ENCODE measurements around the gene ATP7A. TPM values are rescaled to one million over a fixed set of nuclear protein-coding genes. Genes with fewer than 3 reads are reported as not detected.
"Not testable (repeated sequence)": the region's sequence is repeated elsewhere in the genome, so short reads cannot be mapped to it uniquely, and the experiment has no call there.

The ATP7A gene
- total RNA-seq, 3 donors from 2014 or later (not counting 1 experiment from before 2014, with no cell fraction given), result 18.8 to 24.3 (median 21.5) TPM

DNA sequence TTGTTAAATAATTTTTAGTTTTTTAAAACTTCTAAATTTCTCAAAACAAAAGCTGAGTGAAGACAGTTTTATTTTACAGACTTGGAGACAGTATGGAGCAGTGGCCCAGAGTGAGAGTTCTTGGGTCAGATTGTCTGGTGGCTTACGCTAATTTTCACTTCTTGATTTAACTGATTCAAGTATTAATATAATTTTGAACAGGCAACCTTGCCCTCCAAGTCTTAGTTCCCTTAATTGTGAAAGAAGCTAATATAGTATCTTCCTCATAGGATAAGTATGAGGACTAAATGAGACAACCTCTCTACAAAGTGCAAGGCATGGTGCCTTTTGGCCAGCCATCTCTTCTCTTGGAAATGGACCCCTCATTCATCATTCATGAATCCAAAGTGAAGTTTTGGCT is 25.4 kb downstream of the ATP7A start:
- Mint-ChIP-seq H3K4me1 (peaks cover 3 to 5% of the 10 kb centered on the region in 2 donors), H3K4me3 (no peak overlapping the region), H3K9me3 (no peaks in the 10 kb centered on the region), H3K27ac (no peak overlapping the region), H3K27me3 (ENCODE audit: low read depth in 2 of 2) (no peaks in the 10 kb centered on the region), H3K36me3 (no peaks in the 10 kb centered on the region)
- intact Hi-C loops (cut with micrococcal nuclease), result no loop called here
- no peaks in the 10 kb centered on the region for H3K4me1 ChIP-seq (ENCODE audit: control insufficient read depth, insufficient read depth, low read length)
- DNase-seq (no peak), ATAC-seq (no peak)
- H3K27ac ChIP-seq (ENCODE audit: low read length), result no peak overlapping the region
- TF ChIP-seq, protein P1, sequence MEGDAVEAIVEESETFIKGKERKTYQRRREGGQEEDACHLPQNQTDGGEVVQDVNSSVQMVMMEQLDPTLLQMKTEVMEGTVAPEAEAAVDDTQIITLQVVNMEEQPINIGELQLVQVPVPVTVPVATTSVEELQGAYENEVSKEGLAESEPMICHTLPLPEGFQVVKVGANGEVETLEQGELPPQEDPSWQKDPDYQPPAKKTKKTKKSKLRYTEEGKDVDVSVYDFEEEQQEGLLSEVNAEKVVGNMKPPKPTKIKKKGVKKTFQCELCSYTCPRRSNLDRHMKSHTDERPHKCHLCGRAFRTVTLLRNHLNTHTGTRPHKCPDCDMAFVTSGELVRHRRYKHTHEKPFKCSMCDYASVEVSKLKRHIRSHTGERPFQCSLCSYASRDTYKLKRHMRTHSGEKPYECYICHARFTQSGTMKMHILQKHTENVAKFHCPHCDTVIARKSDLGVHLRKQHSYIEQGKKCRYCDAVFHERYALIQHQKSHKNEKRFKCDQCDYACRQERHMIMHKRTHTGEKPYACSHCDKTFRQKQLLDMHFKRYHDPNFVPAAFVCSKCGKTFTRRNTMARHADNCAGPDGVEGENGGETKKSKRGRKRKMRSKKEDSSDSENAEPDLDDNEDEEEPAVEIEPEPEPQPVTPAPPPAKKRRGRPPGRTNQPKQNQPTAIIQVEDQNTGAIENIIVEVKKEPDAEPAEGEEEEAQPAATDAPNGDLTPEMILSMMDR (IDR thresholded peaks at IDR 0.05), result no peak
- no peaks in the 10 kb centered on the region for H3K36me3 ChIP-seq (ENCODE audit: control insufficient read depth, insufficient read depth, low read length)
- no peak overlapping the region for H3K4me3 ChIP-seq (ENCODE audit: low read length)
- no peaks in the 10 kb centered on the region for H3K27me3 ChIP-seq (ENCODE audit: control insufficient read depth, insufficient read depth, low read length)
- H3K9me3 ChIP-seq (ENCODE audit: control insufficient read depth, insufficient read depth, low read length), result no peaks in the 10 kb centered on the region
- WGBS (ENCODE audit: insufficient coverage), result no CpG with 5 or more reads among the region's 1 CpG

DNA sequence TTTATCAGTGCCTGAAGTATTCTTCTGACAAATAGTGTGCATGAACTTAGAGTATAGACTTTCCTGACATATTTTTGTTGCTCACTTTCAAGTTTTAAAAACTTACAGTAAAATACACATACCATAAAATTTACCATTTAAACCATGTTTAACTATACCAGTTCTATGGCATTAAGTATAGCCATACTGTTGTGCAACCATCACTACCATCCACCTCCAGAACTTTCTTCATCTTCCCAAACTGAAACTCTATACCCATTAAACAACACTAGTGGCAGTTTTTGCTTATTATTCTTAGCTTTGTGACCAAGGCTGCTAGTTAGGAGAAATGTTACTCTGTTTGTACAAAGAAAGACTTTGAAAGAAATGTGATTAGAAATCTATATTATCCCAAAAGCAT is 25.8 kb downstream of the ATP7A start:
- Mint-ChIP-seq H3K9me3 (no peaks in the 10 kb centered on the region), H3K4me1 (peaks cover 3 to 5% of the 10 kb centered on the region in 2 donors), H3K27me3 (ENCODE audit: low read depth in 2 of 2) (no peaks in the 10 kb centered on the region), H3K36me3 (no peaks in the 10 kb centered on the region), H3K27ac (no peak overlapping the region), H3K4me3 (no peak overlapping the region)
- Histone ChIP-seq H3K36me3 (ENCODE audit: control insufficient read depth, insufficient read depth, low read length) (no peaks in the 10 kb centered on the region), H3K9me3 (ENCODE audit: control insufficient read depth, insufficient read depth, low read length) (no peaks in the 10 kb centered on the region), H3K27me3 (ENCODE audit: control insufficient read depth, insufficient read depth, low read length) (no peaks in the 10 kb centered on the region), H3K4me3 (ENCODE audit: low read length) (no peak overlapping the region), H3K4me1 (ENCODE audit: control insufficient read depth, insufficient read depth, low read length) (no peaks in the 10 kb centered on the region), H3K27ac (ENCODE audit: low read length) (no peak overlapping the region)
- no peak for ATAC-seq
- intact Hi-C loops (cut with micrococcal nuclease), result no loop called here
- TF ChIP-seq, protein P1 (IDR thresholded peaks at IDR 0.05), result no peak
- DNase-seq, result no peak

DNA sequence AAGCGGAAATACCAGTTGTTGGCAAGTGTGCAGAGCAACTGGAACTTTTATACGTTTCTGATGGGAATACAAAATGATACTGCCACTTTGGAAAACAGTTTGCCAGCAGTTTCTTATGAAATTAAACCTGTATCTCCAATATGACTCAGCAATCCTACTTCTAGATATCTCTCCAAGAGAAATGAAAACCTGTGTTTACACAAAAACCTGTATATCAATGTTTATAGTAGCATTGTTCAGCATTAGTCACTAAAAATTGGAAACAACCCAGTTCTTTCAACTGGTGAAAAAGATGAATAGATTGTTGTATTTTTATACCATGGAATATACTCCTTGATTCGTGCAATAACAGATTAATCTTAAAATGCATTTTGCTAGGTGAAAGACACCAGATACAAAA is 26.8 kb downstream of the ATP7A start:
- DNase-seq (no peak), ATAC-seq (no peak)
- no peaks in the 10 kb centered on the region for H3K4me1 ChIP-seq (ENCODE audit: control insufficient read depth, insufficient read depth, low read length)
- H3K9me3 ChIP-seq (ENCODE audit: control insufficient read depth, insufficient read depth, low read length), result no peaks in the 10 kb centered on the region
- WGBS (ENCODE audit: insufficient coverage), result 100% methylated on average over 2 of the region's 3 CpGs
- Mint-ChIP-seq H3K4me3 (no peak overlapping the region), H3K27me3 (ENCODE audit: low read depth in 2 of 2) (no peaks in the 10 kb centered on the region), H3K9me3 (no peaks in the 10 kb centered on the region), H3K4me1 (peaks cover 3 to 5% of the 10 kb centered on the region in 2 donors), H3K36me3 (no peaks in the 10 kb centered on the region), H3K27ac (no peak overlapping the region)
- H3K4me3 ChIP-seq (ENCODE audit: low read length), result no peak overlapping the region
- H3K27me3 ChIP-seq (ENCODE audit: control insufficient read depth, insufficient read depth, low read length), result no peaks in the 10 kb centered on the region
- intact Hi-C loops (cut with micrococcal nuclease), result no loop called here
- no peaks in the 10 kb centered on the region for H3K36me3 ChIP-seq (ENCODE audit: control insufficient read depth, insufficient read depth, low read length)
- H3K27ac ChIP-seq (ENCODE audit: low read length), result no peak overlapping the region
- TF ChIP-seq, protein P1 (IDR thresholded peaks at IDR 0.05), result no peak

DNA sequence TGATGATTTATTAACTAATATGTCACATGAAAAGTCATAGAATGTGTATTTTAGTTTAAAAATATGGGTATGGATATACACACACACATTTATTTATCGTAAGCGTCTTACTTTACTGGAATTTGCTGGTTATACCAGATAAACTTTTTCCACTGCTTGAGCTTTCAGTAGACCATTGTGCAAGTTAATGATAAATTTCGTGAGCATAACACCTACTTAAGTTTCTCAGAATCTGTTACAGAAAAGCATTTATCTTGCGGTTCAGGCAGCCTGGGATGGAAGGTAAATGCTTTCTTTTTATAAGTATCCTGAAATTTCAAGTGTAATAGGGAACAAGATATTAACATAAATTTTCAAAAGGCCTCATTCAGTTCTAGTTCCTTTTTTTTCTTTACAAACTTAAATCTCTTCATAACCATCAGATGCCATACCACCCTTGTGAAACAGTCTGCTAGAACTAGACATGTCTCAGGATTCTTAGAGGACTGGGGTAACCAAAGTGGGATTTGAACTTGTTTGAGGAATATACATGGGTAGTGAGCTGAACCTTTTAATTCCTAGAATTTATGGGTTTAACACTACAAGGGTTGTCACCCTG is 27.7 kb downstream of the ATP7A start:
- H3K27ac Mint-ChIP-seq, result no peak overlapping the region
- TF ChIP-seq, protein P1 (IDR thresholded peaks at IDR 0.05), result no peak
- H3K9me3 ChIP-seq (ENCODE audit: control insufficient read depth, insufficient read depth, low read length), result no peaks in the 10 kb centered on the region
- H3K9me3 Mint-ChIP-seq, result no peaks in the 10 kb centered on the region
- no peaks in the 10 kb centered on the region for H3K4me1 ChIP-seq (ENCODE audit: control insufficient read depth, insufficient read depth, low read length)
- WGBS (ENCODE audit: insufficient coverage), result no CpG with 5 or more reads among the region's 4 CpGs
- H3K27ac ChIP-seq (ENCODE audit: low read length), result no peak overlapping the region
- H3K36me3 Mint-ChIP-seq, result no peaks in the 10 kb centered on the region
- H3K36me3 ChIP-seq (ENCODE audit: control insufficient read depth, insufficient read depth, low read length), result no peaks in the 10 kb centered on the region
- H3K4me3 Mint-ChIP-seq, result no peak overlapping the region
- H3K4me1 Mint-ChIP-seq, result peaks cover 3 to 5% of the 10 kb centered on the region in 2 donors
- no peak for DNase-seq
- intact Hi-C loops (cut with micrococcal nuclease), result no loop called here
- H3K27me3 Mint-ChIP-seq (ENCODE audit: low read depth in 2 of 2), result no peaks in the 10 kb centered on the region
- ATAC-seq, result no peak
- H3K4me3 ChIP-seq (ENCODE audit: low read length), result no peak overlapping the region
- H3K27me3 ChIP-seq (ENCODE audit: control insufficient read depth, insufficient read depth, low read length), result no peaks in the 10 kb centered on the region

DNA sequence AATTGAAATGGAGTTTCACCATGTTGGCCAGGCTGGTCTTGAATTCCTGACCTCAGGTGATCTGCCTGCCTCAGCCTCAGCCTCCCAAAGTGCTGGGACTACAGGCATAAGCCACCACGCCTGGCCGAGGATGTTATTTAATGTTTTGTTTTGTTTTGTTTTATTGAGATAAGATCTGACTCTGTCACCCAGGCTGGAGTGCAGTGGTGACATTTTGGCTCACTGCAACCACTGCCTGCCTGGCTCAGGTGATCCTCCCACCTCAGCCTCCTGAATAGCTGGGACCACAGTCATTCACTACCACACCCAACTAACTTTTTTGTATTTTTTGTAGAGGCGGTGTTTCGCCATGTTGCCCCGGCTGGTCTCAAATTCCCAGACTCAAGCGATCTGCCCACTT is 34.5 kb downstream of the ATP7A start:
- WGBS (ENCODE audit: insufficient coverage), result 97% methylated on average over 6 of the region's 6 CpGs
- H3K4me3 ChIP-seq (ENCODE audit: low read length); intact Hi-C loops (cut with micrococcal nuclease); H3K9me3 Mint-ChIP-seq; H3K36me3 Mint-ChIP-seq; H3K27ac ChIP-seq (ENCODE audit: low read length); H3K4me3 Mint-ChIP-seq; H3K27me3 ChIP-seq (ENCODE audit: control insufficient read depth, insufficient read depth, low read length); DNase-seq; ATAC-seq; H3K36me3 ChIP-seq (ENCODE audit: control insufficient read depth, insufficient read depth, low read length); H3K27ac Mint-ChIP-seq; H3K27me3 Mint-ChIP-seq (ENCODE audit: low read depth in 2 of 2); H3K9me3 ChIP-seq (ENCODE audit: control insufficient read depth, insufficient read depth, low read length); H3K4me1 ChIP-seq (ENCODE audit: control insufficient read depth, insufficient read depth, low read length); H3K4me1 Mint-ChIP-seq: not testable (repeated sequence)

All from natural killer cell (primary cell).